NOMO-1 treated with DMSO at 0.1 percent for 48 hours (cell line): Measurements from ENCODE around the gene ASRGL1.
A peak's percentile ranks its signal among the peaks of the same experiment; 100 is the strongest.

Experiments
- DNase-seq: peaks from one replicate; lab custom pipeline; 2025; ENCODE audit not compliant: unreplicated experiment; lab: John Stamatoyannopoulos, UW

ASRGL1 gene

DNA sequence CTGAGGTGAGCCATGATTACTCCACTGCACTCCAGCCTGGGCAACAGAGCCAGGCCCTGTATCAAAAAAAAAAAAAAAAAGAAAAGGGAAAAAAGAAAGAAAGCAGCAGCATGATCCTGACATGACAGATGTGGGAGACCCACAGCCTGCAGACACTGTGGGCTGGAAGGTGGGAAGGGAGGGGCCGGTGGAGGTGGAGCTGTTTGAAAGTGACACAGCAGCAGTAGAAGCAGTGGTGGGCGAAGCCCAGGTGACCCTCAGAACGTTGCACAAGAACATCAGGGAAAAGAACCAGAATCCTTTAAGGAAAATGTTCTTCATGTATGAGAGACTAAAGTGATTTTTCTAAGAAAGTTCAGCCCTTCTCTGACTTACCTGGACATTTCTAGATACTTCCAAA is 55.3 kb downstream of the ASRGL1 start:
- no peak for DNase-seq

DNA sequence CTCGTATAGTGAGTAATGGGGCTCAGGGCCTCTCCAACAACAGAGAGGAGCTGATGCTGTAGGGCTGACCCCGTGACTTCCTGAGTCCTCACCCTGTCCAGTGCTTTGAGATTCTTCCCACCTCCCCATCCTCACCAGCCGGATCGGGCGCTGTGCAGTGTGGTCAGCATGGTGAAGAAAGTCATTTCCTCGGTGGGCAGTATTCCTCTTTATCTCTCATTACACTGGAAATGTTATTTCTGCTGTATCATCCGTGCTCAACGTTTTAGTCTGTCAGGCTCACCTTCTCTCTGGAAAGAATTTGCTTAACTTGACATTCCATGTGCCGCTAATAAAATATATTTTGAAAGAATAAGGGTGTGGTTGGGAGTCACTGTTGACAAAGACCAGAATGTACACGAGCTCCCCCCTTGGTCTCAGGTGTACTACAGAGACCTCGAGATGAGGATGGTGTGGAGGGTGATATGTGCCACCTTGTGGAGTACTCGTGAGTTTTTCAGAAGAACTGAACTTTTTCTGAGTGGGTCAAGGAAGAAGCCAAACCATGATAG is 55.9 kb downstream of the ASRGL1 start:
- no peak for DNase-seq

DNA sequence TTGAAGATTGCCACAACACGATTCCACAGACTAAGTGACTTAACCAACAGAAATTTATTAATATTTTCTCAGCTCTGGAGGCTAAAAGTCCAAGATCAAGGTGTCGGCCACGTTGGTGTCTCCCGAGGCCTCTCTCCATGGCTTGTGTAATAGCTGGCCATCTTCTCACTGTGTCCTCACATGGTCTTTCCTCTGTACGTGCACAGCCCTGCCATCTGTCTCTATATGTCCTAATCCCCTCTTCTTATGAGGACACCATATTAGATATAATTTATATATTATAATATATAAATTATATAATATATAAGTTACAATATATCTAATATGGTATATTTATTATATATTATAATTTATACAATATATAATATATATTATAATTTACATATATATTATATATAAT is 56.5 kb downstream of the ASRGL1 start:
- no peak for DNase-seq

DNA sequence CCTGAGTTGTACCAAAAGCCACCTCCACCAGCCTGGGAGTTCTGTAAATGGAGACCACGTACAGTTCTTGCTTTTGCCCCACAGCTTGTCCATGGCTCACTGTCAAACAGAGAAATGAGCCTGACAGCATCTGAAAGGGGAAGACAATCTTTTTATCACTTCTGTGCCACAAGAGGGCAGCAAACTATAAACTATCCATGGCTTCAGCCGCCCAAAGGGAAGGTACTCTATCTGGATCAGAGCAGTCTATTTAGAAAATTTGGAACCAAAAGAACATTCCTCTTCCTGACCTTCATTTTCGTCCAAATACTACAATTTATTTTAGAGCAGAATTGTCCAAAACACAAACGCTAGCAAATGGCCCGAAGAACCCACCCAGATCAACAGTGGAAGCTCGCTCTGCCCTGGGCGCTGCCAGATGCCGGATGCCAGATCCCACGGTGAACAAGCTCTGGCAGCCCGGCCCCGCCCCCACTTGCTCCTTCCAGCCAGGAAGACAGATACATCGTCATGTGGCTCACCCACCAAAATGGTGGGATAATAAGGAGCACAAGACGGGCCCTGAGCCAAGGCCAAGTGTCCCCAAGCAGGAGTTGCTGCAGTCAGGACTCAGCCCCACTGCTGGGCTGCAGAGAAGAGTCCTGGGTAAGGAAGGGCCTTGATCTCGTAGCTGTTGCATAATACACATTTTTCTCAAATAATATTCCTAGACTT is 57.7 kb downstream of the ASRGL1 start:
- peak; percentile 74 for DNase-seq

DNA sequence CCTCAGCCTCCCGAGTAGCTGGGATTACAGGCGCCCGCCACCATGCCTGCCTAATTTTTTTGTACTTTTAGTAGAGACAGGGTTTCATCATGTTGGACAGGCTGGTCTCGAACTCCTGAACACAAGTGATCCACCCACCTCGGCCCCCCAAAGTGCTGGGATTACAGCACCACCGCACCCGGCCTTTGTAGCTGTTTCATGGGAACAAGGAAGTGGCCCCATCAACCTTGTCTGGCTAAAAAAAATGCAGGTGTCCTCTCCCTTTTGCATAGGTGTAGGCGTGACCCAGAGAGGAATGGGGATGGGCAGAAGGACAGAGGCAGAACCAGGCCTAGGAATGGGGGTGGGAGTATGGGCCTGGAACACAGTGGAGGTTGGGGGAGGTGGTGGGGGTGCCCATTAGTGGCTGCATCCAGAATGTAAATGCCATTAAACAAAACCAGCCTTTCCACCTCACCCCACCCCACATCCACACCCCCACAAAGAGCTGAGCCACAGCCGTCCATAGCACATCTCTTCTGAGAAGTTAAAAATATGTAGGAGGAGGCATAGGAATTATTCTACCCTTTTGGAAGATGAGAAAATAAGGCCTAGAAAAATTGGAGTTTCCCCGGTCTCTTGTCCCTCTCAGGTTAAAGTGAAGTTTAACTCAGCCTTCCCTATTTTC is 58.8 kb downstream of the ASRGL1 start:
- DNase-seq, result no peak

DNA sequence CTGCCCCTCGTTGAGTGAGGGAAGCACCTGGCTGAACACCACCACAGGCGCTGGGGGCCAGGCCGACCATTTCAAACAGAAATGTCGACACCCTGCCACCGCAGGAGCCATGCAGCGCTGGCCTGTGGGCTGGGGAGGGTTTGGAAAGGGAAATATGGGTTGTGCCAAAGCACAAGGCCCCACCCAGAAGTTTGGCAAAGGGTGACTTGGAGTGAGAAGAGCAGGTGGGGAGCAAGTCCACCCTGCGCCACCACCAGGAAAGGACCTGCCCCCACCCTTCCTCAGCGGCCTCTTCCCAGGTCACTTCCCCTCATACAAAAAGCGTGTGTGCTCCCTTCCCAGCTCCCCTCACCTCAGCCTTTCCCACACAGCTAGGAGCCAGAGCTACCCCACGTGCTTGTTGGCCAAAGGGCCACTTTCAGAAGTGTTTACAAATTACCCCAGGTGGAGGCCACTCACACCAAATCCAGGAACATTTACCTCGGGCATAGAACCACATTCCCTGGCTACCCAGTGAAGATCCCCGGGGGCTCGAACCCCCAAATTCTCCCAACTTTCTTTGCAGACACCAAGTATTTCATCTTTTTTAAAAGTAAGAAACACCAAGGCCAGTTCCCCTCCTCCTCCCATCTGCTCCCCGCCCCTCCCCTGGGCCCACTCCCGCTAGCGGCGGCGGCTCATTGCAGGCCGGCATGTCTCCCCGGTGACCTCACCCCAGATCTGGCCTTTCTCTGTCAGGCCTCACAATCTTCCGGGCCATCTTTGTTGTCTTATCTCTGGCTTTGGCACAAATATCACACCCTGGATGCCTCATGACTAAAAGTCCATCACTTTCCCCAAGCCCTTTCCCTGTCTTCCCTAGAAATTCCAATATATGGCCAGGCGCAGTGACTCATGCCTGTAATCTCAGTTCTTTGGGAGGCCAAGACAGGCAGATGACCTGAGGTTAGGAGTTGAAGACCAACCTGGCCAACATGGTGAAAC is 61.1 kb downstream of the ASRGL1 start:
- peak; percentile 37 for DNase-seq

DNA sequence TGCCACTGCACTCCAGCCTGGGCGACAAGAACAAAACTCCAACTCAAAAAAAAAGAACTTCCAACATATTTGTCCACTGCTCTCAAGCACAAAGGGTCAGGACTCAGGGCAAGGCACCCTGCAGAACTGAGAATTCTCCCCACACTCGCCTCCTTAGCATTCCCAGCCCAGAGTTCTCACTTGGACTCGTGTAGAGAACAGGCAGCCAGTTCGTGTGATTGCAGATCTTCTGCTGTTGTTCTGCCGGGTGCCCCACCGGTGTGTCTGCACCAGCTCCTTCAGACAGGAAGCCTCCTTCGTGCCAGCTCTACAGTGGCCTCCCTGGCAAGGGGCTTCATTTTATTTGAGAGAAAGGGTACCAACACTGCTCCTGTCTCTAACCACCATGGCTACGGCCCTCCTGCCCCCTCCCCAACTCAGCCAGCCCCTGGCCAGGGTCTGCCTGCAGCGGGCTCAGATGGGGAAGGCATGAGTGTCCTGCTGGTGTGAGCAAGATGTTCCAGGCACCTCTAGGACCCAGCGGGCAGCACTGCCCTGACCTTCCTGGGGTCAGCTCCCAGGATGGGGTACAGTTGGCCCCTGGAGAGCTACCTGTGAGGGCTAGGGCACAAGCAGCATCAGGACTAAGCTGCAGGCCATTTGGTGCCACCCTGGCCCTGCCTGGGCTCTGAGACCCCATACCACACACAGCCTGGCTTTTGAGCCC is 62.1 kb downstream of the ASRGL1 start:
- DNase-seq, result no peak

DNA sequence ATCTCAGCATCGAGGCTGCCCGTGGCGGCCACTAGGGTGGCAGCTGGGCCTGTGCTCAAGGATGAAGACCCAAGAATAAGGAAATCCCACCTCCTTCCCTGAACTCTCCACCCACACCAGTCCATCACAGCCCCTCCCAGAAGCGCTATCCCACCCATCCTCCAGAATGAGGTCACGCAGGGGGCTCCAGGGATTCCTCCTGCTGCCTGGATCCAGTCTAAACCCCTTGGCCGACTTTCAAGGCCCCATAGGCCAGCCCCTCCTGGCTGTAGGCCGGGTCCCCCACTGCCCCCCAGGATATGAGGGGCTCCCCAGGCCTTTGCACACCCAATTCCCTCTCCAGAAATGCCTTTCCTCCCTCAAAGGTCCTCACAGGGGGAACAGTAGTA is 62.6 kb downstream of the ASRGL1 start:
- DNase-seq, result no peak

DNA sequence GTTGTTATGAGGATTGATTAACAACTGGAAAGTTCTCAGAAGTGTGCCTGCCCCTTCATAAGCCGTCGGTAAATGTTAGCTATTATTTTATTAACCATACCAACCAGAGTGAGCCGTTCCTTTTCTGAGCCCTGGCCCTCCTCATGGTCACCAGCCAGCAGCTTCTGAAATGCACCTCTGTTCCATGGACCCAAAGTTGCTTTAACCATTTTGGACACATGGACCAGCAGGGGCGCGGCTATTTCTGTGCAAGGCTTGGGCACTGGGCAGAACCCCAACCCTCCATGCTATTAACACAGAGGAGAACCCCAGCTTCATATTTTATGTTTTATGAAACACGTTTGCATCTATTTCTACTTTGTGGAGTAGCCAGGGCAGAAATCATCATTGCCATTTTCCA is 63.0 kb downstream of the ASRGL1 start:
- no peak for DNase-seq

DNA sequence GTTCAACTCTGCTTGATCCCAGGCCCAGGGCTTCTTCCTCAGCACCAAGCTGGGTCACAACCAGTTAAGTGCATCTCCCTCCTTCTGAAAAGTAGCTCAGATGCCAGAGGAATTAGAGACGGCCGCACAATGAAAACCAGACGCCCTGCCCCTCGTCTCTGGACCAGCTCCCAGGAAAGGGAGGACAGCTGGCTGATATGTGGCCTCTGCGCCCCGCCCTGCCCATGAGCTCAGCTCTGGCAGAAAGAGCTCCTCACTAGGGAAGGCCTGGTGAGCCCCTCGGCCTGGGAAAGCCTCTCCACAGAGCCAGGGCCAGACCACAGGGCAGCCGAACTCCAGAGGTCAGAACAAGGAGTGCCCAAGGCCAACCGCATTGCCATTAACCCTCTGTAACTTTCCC is 63.5 kb downstream of the ASRGL1 start:
- DNase-seq, result no peak

DNA sequence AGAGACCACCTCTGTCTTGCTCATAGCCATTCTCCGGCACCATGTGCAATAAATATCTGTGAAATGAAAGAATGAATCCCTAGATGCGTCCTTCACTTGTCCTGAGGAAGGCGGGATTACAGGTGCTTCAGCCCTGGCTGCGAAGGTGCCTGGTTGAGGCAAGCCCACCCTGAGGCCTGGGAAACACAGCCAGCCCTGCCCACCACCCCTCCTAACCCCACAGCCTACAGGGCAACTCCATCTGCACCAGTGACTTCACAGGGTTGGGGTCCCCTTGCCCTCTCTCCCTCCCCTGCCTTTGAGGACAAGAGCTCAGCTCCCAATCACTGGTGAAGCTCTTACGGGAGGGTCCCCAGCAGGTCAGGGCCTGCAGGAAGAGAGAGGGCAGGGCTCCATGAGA is 64.1 kb downstream of the ASRGL1 start:
- no peak for DNase-seq

DNA sequence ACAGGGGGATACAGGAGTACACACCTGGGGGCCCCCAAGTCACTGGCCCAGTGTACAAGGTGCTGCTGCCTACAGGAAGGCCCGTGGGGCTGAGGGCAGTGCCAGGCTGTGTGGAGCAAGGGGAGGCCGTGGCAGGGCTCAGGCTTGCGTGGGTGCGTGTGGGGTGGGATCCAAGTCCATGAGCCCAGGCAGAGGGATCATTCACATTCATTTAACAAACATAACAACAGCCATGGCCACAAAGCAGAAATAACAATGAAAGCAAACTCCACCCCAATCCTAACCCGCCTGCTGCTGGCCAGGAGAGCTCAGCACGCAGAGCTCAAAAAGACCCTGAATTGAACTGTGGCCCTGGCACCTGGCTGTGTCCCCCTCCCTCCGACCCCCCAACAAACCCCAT is 64.6 kb downstream of the ASRGL1 start:
- no peak for DNase-seq

DNA sequence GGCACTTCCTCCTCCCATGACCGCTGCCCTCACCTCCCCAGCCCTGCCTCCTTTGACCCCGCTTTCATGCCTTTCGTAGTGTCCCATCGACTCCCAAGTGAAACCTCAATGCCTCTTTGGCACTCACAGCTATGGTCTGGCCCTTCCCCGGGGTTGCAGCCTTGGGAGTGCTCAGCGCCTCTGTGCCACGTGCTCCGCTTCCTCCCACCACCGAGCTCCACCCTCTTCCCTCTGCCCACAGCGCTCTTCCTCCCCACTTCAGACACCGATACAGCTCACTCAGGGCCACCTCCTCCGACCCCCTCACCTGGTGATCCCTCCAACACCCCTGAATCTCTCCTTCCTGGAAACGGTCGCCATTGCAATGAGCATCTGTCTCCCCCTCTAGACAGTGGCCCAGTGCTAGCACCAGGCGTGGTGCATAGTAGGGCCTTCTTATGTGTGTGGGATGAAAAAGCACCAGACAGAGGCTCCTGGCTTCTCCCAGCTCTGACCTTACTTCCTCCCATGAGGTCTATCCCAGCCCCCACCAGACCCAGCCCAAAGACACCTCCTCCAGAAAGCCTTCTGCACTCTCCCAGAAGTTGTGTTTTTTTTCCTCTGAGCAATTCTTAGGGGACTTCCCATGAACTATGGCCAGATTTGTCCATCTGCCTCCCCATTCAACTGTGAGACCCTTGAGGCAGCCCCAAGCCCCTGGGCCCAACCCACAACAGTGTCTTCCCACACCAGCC is 65.1 kb downstream of the ASRGL1 start:
- peak; percentile 54 for DNase-seq

DNA sequence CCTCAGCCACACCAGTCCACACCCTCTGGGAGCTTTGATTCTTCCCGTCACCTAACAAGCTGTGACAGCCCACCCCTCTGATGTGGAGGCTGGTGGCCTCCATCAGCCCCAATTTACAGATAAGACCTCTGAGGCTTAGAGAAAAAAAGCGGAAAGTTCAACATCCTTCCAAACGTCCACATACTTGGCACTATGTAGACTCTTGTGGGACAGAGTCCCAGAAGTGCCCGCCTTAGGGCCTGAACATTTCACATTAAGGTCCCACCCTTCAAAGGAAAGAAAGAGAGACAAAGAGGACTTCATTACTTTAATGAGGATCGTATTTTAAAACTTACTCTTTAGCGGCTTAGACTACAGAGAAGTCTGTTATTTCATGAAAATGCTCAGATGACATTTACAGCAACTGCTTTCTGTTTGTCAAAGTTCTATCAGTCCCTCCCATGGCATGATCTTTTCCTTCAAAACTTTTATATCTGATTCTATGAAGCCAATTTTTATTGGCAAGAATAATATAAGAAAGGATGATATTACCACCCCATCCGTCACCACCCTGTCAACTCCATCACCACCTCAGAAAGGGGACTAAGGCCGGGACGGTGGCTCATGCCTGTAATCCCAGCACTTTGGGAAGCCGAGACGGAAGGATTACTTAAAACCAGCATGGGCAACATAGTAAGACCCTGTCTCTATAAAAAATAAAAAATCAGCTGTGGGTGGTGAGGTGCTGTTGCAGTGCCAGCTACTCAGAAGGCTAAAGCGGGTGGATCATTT is 65.9 kb downstream of the ASRGL1 start:
- DNase-seq, result no peak

DNA sequence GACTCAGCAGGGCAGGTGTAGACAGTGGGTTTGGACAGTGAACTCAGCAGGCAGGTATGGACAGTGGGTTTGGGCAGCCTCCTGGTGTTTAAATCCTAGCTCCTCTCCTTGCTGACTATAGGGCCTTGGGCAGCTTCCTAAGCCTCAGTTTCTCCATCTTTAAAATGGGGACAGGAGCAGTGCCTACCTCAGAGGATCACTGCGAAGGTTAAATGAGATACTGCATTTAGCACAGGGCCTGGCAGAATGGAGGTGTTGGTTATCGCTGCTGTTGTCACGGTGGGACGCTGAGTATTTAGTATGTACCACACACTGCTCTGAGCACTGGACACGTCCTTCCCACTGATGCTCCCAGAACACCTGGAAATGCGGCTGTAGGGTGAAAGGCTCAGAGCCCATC is 67.2 kb downstream of the ASRGL1 start:
- DNase-seq, result no peak

DNA sequence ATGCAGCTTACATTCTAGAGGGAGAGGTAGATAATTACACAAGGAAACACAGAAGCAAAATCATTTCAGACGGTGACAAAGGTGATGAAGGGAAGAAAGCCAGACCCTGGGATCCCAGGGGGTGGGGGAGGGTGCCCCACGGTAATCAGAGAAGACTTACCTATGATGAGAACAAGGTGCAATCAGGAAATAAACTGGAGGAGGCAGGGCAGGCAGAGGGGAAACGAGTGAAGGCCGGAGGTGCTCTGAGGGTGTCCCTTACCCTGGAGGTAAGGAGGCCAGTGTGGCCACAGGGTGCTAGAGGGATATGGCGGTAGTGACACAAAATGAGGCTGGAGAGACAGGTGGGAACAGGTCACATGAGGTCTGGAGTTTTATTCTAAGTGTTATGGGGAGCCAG is 67.7 kb downstream of the ASRGL1 start:
- no peak for DNase-seq

DNA sequence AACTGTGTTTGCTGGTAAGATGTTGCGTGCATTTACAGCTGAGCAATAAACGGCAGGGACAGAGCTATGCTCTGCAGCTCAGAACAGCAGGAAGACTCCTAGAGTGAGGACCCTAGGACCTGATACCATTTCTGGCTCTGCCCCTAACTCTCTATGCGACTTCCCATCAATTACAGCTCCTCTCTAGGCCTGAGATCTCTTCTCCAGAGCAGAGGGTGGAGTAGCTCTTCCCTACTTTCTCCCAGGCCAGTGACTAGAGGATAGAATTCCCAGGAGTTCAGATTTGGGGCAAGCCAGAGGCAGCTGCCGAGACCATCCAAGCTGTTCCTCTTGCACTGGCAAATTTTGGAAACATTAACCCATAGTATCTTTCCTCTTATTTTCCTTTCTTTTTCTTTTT is 68.8 kb downstream of the ASRGL1 start:
- DNase-seq, result no peak

DNA sequence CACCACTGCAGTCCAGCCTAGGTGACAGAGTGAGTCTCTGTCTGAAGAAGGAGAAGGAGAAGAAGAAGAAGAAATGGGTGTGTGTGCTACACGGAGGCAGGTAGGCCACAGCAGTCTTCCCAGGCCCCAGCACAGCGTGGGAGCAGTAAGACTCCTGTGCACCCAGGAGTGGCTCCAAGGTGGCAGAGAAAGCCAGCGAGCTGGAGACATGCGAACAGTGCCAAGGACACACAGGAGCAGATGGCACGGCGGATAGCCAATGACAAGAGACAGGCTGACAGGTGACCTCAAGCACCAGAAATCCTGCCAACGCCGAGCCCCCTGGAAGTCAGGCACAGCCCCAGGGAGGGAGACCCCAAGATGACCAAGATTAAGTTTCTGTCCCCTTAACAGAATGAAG is 72.6 kb downstream of the ASRGL1 start:
- DNase-seq, result no peak

DNA sequence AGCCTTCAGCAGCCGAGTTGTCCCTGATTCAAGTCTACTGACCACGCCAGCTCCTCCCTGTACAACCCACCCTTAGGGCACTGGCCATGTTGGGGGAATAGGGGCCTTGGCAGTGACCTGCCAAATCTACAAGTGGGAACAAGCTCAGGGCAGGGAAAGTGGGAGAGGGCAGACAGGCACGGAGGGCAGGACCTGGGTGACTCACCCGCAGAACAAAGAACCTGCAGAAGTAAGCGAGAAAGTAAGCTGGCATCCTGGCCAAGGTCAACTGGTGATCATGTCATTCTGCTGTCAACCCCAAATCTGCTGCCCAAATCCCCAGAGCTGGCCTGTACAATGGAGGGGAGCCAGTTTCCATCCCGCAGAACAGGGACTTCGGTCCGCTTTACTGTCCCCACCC is 73.7 kb downstream of the ASRGL1 start:
- no peak for DNase-seq
